HepG2 (cell line): ENCODE results near the gene MVK. TPM values are rescaled to one million over a fixed set of nuclear protein-coding genes. Genes with fewer than 3 reads are reported as not detected.
A peak's percentile ranks its signal among the peaks of the same experiment; 100 is the strongest.

Source experiments
- ATAC-seq: fragments of 200-7000 bp; cut with Tn5 transposase; 3 replicates; pipeline ENCODE4 v1.9.1; 2020; ENCODE audit warnings: mild to moderate bottlenecking, moderate library complexity
- BruUV-seq: library from RNA; stranded (reverse); fragments of 400-500 nt; replicated peaks from 2 replicates; lab custom pipeline; 2021; lab: Mats Ljungman, UMichigan
- CTCF ChIA-PET: fragments of 300-600 bp; formaldehyde crosslinking; extraction: SDS; loops from one replicate; lab custom pipeline; 2021; ENCODE audit warnings: low total read pairs, inconsistent platforms, low intra/inter-chr PET ratio; lab: Yijun Ruan, JAX
- POLR2A ChIA-PET: fragments of 350-600 bp; sonication (Branson Sonifier 250); formaldehyde crosslinking; loops from one replicate; lab custom pipeline; 2020; ENCODE audit warnings: antibody characterized with exemption, inconsistent platforms; lab: Yijun Ruan, JAX
- DNase-seq: peaks from one replicate; pipeline ENCODE4 v3.0.0-alpha.2; 2015; ENCODE audit warnings: low spot score
- FAIRE-seq: peaks from 3 replicates; lab custom pipeline; 2011; peaks lifted over from hg19 to GRCh38; lab: Jason Lieb, UNC
- H2AFZ ChIP-seq: one replicate; pipeline ENCODE4 v1.6.1; 2011; ENCODE audit warnings: low read length, inconsistent platforms
- H3K27ac ChIP-seq: fragments of 300-600 bp; 3 replicates; pipeline ENCODE4 v1.8.0; 2011; ENCODE audit warnings: mixed run types, mild to moderate bottlenecking, mixed read lengths, low read length, inconsistent platforms; ENCODE audit not compliant: insufficient read depth; ENCODE audit errors: extremely low read length
- H3K27me3 ChIP-seq, 2 experiments: fragments of 200-600 bp in 1 of 2; 2 replicates in 1 of 2; 3 replicates in 1 of 2; pipeline versions ENCODE4 v1.6.0 to v1.8.0; 2011; ENCODE audit warnings: low read length in 2 of 2, mild to moderate bottlenecking in 2 of 2, moderate library complexity in 2 of 2, inconsistent platforms in 1 of 2; ENCODE audit not compliant: insufficient read depth in 2 of 2, control insufficient read depth in 1 of 2
- H3K36me3 ChIP-seq, 2 experiments: fragments of 200-600 bp in 1 of 2; replicated peaks in 1 of 2; 2 replicates in 1 of 2; 3 replicates in 1 of 2; pipeline versions ENCODE4 v1.5.1 to v1.8.0; 2011; ENCODE audit warnings: low read length in 2 of 2, inconsistent platforms in 1 of 2; ENCODE audit not compliant: insufficient read depth in 2 of 2, control insufficient read depth in 1 of 2
- H3K4me1 ChIP-seq: 2 replicates; pipeline ENCODE4 v1.5.1; 2012; ENCODE audit warnings: low read length, inconsistent platforms; ENCODE audit not compliant: insufficient read depth
- H3K4me2 ChIP-seq: 2 replicates; pipeline ENCODE4 v1.6.0; 2011; ENCODE audit warnings: low read depth, low read length, inconsistent platforms
- H3K4me3 ChIP-seq, 3 experiments: fragments of 200-600 bp in 1 of 3; sonication (generic), shearing (Covaris generic) in 1 of 3; replicated peaks in 1 of 3; 2 replicates each; pipeline ENCODE4 v1.5.1; 2011 to 2016; ENCODE audit warnings: low read length in 3 of 3, inconsistent platforms in 2 of 3, low read depth in 2 of 3, mild to moderate bottlenecking in 2 of 3, control low read depth in 1 of 3, mixed read lengths in 1 of 3; ENCODE audit not compliant: insufficient read depth in 1 of 3
- H3K79me2 ChIP-seq: one replicate; pipeline ENCODE4 v1.6.1; 2011; ENCODE audit warnings: low read length, inconsistent platforms; ENCODE audit not compliant: insufficient read depth
- H3K9ac ChIP-seq: 2 replicates; pipeline ENCODE4 v1.6.0; 2011; ENCODE audit warnings: mild to moderate bottlenecking, low read depth, low read length, inconsistent platforms; ENCODE audit not compliant: insufficient read depth
- H3K9me3 ChIP-seq: 2 replicates; pipeline ENCODE4 v1.5.1; 2012; ENCODE audit warnings: mild to moderate bottlenecking, low read length
- H4K20me1 ChIP-seq: 2 replicates; pipeline ENCODE4 v1.6.0; 2011; ENCODE audit warnings: inconsistent platforms, mild to moderate bottlenecking, low read length, moderate library complexity; ENCODE audit not compliant: insufficient read depth
- GTF3A ChIP-seq: sonication (generic); formaldehyde crosslinking; conservative IDR thresholded peaks from 2 replicates; pipeline ENCODE4 v1.4.0; 2020; ENCODE audit warnings: mild to moderate bottlenecking, missing genetic modification reagents
- KLF9 ChIP-seq: IDR thresholded peaks from 2 replicates; pipeline ENCODE4 v1.6.1; 2016; ENCODE audit warnings: low read depth
- LCORL ChIP-seq, 2 experiments: fragments of 450-650 bp in 1 of 2; sonication (generic) in 1 of 2; formaldehyde crosslinking in 1 of 2; IDR thresholded peaks; 2 replicates each; pipeline versions ENCODE4 v1.5.0 to v1.6.1; 2017 to 2020; ENCODE audit warnings: antibody characterized with exemption in 1 of 2, missing genetic modification reagents in 1 of 2
- POLR2A ChIP-seq, 2 experiments: IDR thresholded peaks; 2 replicates each; pipeline ENCODE4 v1.6.1; 2011; ENCODE audit warnings: low read depth in 2 of 2, low read length in 2 of 2, mild to moderate bottlenecking in 1 of 2, moderate library complexity in 1 of 2; ENCODE audit not compliant: insufficient read depth in 1 of 2
- PRMT3 ChIP-seq: sonication (generic); formaldehyde crosslinking; IDR thresholded peaks from 2 replicates; pipeline ENCODE4 v1.8.1; 2022; ENCODE audit warnings: low read depth, mild to moderate bottlenecking, moderate library complexity, missing genetic modification reagents, borderline replicate concordance
- RBM22 ChIP-seq: fragments of 200-400 bp; formaldehyde crosslinking; optimal IDR thresholded peaks from 2 replicates; pipeline ENCODE3; 2017; ENCODE audit warnings: mild to moderate bottlenecking, low read length, moderate library complexity
- REL ChIP-seq: sonication (generic); formaldehyde crosslinking; conservative IDR thresholded peaks from 2 replicates; pipeline ENCODE4 v1.8.0; 2022; ENCODE audit warnings: mild to moderate bottlenecking, missing genetic modification reagents, moderate library complexity
- ZBTB7B ChIP-seq: sonication (generic); formaldehyde crosslinking; IDR thresholded peaks from 2 replicates; pipeline ENCODE4 v1.4.0; 2020; ENCODE audit warnings: missing genetic modification reagents
- ZMAT3 ChIP-seq: sonication (generic); formaldehyde crosslinking; conservative IDR thresholded peaks from 2 replicates; pipeline ENCODE4 v1.7.0; 2021; ENCODE audit warnings: missing genetic modification reagents
- ZNF468 ChIP-seq: sonication (generic); formaldehyde crosslinking; IDR thresholded peaks from 2 replicates; pipeline ENCODE4 v1.8.0; 2022; ENCODE audit warnings: mild to moderate bottlenecking, moderate library complexity, missing genetic modification reagents
- ZNF660 ChIP-seq: sonication (generic); formaldehyde crosslinking; IDR thresholded peaks from 2 replicates; pipeline ENCODE4 v1.5.1; 2020; ENCODE audit warnings: mild to moderate bottlenecking, low read depth, missing genetic modification reagents, borderline replicate concordance
- WGBS: methylation state at CpG from one replicate; pipeline ENCODE4 v1.1.6; 2017; ENCODE audit warnings: low lambda C conversion rate; 5-methylcytosine and 5-hydroxymethylcytosine counted together
- in situ Hi-C: cut with HindIII; loops from 2 replicates; pipeline ENCODE4 v1.10.0; 2017; ENCODE audit warnings: low pct_unique_long_range_greater_than_20kb; ENCODE audit not compliant: extremely low pct_ligation_motif_present
- intact Hi-C: fragments of 100-400 bp; cut with micrococcal nuclease; formaldehyde crosslinking; loops from one replicate; pipeline ENCODE4 v1.10.0; 2022; ENCODE audit not compliant: unreplicated experiment
- polyA plus RNA-seq, 8 experiments: library from polyadenylated mRNA; depleted of rRNA in 3 of 8; stranded (reverse) in 7 of 8; unstranded in 1 of 8; fragments of >200 nt; fragmentation: Illumina TruSeq in 4 of 8; extraction: Trizol in 4 of 8; gene quantifications; 2 replicates each; pipeline versions ENCODE4 v1.2.1 to v1.2.3, GENCODE V29; 2011 to 2016; ENCODE audit warnings: low read depth in 4 of 8, missing spikeins in 1 of 8, mixed read lengths in 1 of 8; ENCODE audit not compliant: insufficient read depth in 1 of 8
- total RNA-seq, 5 experiments: library from RNA; depleted of rRNA; stranded (reverse); fragments of >200 nt; fragmentation: Illumina TruSeq; extraction: Trizol; gene quantifications; 2 replicates each; pipeline ENCODE4 v1.2.3, GENCODE V29; 2016; ENCODE audit warnings: low read depth in 1 of 5
- TF ChIP-seq, protein P1 (sequence below): sonication (generic); formaldehyde crosslinking; conservative IDR thresholded peaks from 2 replicates; pipeline ENCODE4 v1.4.0; 2020; ENCODE audit warnings: missing genetic modification reagents
- TF ChIP-seq, protein P2 (sequence below): fragments of 450-650 bp; IDR thresholded peaks from 2 replicates; pipeline ENCODE4 v1.6.1; 2017
- TF ChIP-seq, protein P3 (sequence below): sonication (generic); formaldehyde crosslinking; IDR thresholded peaks from 2 replicates; pipeline ENCODE4 v1.5.0; 2020; ENCODE audit warnings: missing genetic modification reagents, mild to moderate bottlenecking, borderline replicate concordance
- TF ChIP-seq, protein P4 (sequence below): sonication (generic); formaldehyde crosslinking; IDR thresholded peaks from 2 replicates; pipeline ENCODE4 v1.5.0; 2020; ENCODE audit warnings: missing genetic modification reagents

Gene MVK
- total and polyA plus RNA-seq, 2 of the 13 experiments (the other 11 are each of a cell fraction or from before 2014, with no cell fraction given): 11.6 to 66.9 TPM

GRCh38 chr12:109589240-109589590, 15.6 kb downstream of the MVK start (continued):
- TF ChIP-seq, protein P1, sequence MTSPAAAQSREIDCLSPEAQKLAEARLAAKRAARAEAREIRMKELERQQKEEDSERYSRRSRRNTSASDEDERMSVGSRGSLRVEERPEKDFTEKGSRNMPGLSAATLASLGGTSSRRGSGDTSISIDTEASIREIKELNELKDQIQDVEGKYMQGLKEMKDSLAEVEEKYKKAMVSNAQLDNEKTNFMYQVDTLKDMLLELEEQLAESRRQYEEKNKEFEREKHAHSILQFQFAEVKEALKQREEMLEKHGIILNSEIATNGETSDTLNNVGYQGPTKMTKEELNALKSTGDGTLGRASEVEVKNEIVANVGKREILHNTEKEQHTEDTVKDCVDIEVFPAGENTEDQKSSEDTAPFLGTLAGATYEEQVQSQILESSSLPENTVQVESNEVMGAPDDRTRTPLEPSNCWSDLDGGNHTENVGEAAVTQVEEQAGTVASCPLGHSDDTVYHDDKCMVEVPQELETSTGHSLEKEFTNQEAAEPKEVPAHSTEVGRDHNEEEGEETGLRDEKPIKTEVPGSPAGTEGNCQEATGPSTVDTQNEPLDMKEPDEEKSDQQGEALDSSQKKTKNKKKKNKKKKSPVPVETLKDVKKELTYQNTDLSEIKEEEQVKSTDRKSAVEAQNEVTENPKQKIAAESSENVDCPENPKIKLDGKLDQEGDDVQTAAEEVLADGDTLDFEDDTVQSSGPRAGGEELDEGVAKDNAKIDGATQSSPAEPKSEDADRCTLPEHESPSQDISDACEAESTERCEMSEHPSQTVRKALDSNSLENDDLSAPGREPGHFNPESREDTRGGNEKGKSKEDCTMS (CRISPR knock-in tag): no peak
- TF ChIP-seq LCORL (IDR thresholded peaks at IDR 0.05) (no peak), LCORL (CRISPR knock-in tag; IDR thresholded peaks at IDR 0.05) (0 out of 2 replicates have a peak, but pooled peaks have one; percentile 4), ZMAT3 (CRISPR knock-in tag) (no peak), PRMT3 (CRISPR knock-in tag) (0 out of 2 replicates have a peak, but pooled peaks have one; percentile 54)
- TF ChIP-seq, protein P2, sequence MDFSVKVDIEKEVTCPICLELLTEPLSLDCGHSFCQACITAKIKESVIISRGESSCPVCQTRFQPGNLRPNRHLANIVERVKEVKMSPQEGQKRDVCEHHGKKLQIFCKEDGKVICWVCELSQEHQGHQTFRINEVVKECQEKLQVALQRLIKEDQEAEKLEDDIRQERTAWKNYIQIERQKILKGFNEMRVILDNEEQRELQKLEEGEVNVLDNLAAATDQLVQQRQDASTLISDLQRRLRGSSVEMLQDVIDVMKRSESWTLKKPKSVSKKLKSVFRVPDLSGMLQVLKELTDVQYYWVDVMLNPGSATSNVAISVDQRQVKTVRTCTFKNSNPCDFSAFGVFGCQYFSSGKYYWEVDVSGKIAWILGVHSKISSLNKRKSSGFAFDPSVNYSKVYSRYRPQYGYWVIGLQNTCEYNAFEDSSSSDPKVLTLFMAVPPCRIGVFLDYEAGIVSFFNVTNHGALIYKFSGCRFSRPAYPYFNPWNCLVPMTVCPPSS: no peak

GRCh38 chr12:109589691-109590245, 16.2 kb downstream of the MVK start:
- no peak overlapping the region for H3K4me3 ChIP-seq
- in situ Hi-C loops: no loop called here
- no peaks in the 10 kb centered on the region for H3K79me2 ChIP-seq
- no peak for DNase-seq
- WGBS: 96% methylated on average over 8 of the region's 16 CpGs
- H3K27ac ChIP-seq: no peak overlapping the region
- peaks cover 4 to 37% of the 10 kb centered on the region in 2 experiments; a peak in 4 of 5 replicates for H3K36me3 ChIP-seq
- no peaks in the 10 kb centered on the region for H4K20me1 ChIP-seq
- no peak overlapping the region for H3K9ac ChIP-seq
- no peaks in the 10 kb centered on the region for H3K27me3 ChIP-seq
- H3K4me1 ChIP-seq: peaks cover 51% of the 10 kb centered on the region
- no TSS peak for BruUV-seq
- TF ChIP-seq, protein P3, sequence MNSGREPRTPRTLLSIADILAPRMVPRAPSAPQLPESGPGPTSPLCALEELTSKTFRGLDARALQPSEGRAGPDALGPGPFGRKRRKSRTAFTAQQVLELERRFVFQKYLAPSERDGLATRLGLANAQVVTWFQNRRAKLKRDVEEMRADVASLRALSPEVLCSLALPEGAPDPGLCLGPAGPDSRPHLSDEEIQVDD (CRISPR knock-in tag): no peak
- TF ChIP-seq RBM22: peak; percentile 12
- no peak for TF ChIP-seq ZNF468 (CRISPR knock-in tag)
- TF ChIP-seq, protein P4, sequence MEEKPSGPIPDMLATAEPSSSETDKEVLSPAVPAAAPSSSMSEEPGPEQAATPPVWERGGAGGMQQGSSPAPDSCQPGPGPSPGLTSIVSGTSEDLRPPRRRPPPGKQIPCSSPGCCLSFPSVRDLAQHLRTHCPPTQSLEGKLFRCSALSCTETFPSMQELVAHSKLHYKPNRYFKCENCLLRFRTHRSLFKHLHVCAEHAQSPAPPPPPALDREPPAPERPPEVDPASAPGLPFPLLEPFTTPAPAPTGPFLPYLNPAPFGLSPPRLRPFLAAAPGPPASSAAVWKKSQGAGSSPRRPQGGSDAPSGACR (CRISPR knock-in tag): no peak
- no peak for TF ChIP-seq ZNF660
- TF ChIP-seq ZBTB7B: no peak
- no peak for TF ChIP-seq KLF9 (CRISPR knock-in tag)
- TF ChIP-seq POLR2A (IDR thresholded peaks at IDR 0.05; ENCODE audit: insufficient read depth in 1 of 2, low read depth in 2 of 2, low read length in 2 of 2): peak in 1 of 2 experiments; percentile 24; a peak in 1 of 4 replicates
- no peak for TF ChIP-seq REL (CRISPR knock-in tag)
- TF ChIP-seq GTF3A: no peak
- CTCF ChIA-PET: no interaction called here
- H3K4me2 ChIP-seq: no peak overlapping the region
- H3K9me3 ChIP-seq: no peaks in the 10 kb centered on the region
- POLR2A ChIA-PET: interaction anchor here (1.0 to 2.5 kb wide), 3 partner anchors 8 to 17 kb away, joined by 3 to 13 read pairs (median 12); partner anchors contain the start of genes MMAB and MVK
- FAIRE-seq: no peak
- H2AFZ ChIP-seq: no peak overlapping the region
- no peak for ATAC-seq
- intact Hi-C loops: no loop called here
